Stimulated activated CD8-positive, alpha-beta memory T cell treated with anti-CD3 and anti-CD28 coated beads, Interleukin-12 subunit alpha, Interleukin-12 subunit beta, amount 100 ng/mL, for 4 hours (primary cell): ENCODE results near the gene ADISSP.

Experiments
- DNase-seq: peaks from one replicate; pipeline ENCODE4 v3.0.0-alpha.2; 2020; ENCODE audit warnings: low read depth

Gene ADISSP

DNA sequence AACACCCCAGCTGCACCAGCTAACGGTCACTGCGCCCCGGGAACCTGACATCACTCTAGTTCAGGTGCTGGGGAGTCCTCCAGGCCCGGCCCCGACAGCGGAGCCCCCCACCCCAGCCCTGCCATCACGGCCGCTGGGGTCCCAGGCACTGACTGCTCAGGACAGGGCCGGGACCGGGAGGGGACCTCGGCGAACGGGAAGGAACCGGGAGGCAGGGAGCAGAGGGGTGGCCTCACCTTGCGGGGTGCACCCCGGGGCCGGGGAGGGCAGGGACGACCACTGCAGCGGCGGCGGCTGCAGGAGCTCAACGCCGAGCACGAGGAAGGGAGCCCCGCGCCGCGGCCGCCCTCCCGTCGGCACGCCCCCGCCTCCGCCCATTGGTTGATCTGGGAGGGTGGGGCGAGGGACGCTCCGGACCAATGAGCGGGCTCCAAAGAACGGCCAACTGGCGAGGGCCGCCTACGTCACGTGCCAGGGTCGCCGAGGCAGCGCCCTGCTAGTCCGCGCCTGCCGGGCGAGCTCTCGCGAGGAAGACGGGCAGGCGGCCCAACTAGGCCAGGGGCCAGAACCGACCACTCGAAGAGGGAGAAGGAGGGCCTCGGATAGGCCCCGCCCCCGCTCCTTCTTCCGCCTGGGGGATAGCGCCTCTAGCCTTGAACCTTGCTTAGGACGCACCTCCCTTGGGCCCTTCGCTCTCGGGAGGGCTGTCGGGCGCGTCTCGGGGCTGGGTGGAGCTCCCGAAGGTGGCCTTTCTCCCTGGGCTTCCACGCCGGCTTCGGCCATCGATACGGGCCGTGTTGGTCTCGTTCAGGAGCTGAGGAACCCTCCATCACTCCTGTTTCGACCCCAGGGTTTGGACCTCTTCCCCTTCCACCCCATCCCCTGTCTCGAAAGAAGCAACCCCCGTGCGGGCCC is at the start of gene ADISSP:
Gene ADISSP, minus strand, starts transcription at position 327 of the 915 bp plus-strand sequence. CDS start 7,653 bp downstream, outside the sequence.
- DNase-seq, result peak; percentile 93

DNA sequence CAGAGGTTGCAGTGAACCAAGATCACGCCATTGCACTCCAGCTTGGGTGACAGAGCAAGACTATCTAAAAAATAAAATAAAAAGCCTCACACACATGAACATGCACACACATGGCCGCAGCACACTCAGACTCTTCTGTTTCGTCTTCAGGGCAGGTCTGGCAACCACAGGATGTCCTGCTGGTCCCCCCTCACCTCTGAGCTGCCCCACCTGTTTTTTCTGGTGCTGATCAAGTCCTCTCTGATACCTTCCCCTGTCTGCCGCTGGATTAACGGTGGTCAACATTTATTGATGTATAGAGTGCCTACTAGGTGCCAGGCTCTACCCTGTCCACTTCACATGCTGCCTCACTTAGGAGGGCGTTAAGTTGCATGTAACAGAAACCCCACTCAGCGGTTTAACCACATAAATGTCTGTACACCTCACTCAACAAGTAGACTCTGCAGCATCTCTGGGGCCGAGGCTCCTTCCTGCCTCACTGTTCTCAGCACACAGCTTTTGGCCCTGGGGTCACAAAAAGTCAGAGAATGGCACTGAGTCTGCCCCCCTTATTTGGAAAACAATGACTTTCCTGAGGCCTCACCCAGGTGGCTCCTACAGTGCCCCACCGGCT is 48.3 kb upstream of the ADISSP start:
- DNase-seq, result no peak

DNA sequence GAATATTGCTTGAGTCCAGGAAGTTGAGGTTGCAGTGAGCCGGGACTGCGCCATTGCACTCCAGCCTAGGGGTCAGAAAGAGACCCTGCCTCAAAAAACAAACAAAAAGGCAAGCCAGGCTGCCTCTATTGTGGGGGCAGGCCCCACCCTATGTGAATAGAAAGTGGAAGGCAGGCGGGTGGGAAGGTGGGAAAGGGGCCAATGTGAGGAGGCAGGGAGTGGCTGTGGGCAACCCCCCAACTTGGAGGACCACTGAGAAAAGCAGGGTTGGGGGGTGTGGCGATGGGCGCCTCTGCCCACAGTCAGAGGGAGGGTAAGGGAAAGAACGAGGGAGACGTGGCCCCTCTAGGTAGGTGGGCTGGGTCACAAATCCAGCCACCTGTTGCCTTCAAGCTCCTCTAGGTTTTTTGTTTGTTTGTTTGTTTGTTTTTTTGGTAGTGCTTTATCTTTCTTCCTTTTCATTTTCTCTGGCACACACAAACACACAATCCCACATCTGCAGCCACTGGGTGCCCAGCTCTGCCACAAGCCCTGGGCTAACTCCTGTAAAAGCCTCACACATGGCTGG is 47.5 kb upstream of the ADISSP start:
- no peak for DNase-seq

DNA sequence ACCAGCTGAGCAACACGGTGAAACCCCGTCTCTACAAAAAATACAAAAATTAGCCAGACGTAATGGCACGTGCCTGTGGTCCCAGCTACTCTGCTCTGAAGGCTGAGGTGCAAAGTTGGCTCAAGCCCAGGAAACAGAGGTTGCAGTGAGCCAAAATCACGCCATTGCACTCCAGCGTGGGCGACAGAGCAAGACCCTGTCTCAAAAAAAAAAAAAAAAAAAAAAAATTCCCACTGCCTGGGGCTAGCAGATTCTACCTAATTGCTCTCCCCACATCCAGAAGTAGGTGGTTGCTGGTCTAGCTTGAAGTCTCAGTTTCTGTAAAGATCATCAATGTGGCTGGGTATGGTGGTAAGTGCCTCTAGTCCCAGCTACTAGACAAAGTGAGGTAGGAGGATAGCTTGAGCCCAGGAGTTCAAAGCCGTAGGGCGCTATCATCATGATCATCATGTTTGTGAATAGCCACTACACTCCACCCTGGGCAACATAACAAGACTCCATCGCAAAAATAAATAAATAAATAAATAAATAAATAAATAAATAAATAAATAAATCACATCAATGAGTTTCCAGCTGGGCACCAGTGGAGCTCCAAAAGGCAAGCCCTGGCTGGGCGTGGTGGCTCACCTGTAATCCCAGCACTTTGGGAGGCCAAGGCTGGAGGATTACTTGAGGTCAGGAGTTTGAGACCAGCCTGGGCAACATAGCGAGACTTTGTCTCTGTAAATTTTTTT is 46.5 kb upstream of the ADISSP start:
- DNase-seq, result no peak

DNA sequence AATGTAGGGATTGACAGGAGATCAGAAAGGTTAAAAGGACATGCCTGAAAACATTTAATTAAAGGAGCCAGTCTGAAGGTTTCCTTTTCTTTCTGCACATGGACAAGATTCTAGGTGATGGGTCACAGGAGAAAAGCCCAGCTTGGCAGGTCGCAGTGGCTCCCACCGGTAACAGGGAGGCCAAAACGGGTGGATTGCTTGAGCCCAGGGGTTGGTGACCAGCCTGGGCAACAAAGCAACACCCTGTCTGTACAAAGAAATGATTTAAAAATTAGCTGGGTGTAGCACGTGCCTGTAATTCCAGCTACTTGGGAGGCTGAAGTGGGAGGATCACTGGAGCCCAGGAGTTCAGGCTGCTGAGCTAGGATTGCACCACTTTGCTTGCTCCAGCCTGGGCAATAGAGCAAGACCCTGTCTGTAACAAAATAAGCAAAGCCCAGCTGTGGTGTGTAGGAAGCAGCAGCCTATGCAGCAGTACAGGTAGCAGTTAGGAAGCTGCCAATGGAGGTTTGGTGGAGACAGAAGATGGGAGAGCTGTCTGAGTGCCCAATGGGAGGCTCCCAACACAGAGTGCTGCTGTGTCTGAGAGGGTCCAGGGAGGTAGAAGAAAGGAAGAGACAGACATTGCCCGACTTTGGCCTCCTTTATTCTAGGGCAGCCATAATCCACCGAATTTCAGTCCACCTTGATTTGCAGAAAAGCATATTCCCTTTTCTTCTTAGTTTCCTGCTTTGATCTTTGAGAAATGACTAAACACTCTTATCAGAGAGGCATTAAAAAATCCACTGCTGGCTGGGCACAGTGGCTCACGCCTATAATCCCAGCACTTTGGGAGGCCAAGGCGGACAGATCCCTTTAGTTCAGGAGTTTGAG is 45.7 kb upstream of the ADISSP start:
- DNase-seq, result no peak

DNA sequence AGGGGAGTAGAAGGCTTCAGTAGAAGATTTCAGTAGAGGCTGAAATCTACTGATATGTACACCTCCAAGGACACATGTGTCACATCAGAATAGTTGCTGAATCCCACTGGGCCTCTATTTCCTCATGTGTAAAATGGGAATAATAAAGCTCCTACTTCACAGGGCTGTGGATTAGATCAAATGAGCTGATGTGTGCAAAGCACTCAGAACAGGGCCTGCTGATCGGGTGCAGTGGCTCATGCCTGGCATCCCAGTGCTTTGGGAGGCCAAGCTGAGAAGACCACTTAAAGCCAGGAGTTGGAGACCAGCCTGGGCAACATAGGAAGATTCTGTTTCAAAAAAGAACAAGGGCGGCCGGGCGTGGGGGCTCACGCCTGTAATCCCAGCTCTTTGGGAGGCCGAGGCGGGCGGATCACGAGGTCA is 44.7 kb upstream of the ADISSP start:
- DNase-seq, result no peak

DNA sequence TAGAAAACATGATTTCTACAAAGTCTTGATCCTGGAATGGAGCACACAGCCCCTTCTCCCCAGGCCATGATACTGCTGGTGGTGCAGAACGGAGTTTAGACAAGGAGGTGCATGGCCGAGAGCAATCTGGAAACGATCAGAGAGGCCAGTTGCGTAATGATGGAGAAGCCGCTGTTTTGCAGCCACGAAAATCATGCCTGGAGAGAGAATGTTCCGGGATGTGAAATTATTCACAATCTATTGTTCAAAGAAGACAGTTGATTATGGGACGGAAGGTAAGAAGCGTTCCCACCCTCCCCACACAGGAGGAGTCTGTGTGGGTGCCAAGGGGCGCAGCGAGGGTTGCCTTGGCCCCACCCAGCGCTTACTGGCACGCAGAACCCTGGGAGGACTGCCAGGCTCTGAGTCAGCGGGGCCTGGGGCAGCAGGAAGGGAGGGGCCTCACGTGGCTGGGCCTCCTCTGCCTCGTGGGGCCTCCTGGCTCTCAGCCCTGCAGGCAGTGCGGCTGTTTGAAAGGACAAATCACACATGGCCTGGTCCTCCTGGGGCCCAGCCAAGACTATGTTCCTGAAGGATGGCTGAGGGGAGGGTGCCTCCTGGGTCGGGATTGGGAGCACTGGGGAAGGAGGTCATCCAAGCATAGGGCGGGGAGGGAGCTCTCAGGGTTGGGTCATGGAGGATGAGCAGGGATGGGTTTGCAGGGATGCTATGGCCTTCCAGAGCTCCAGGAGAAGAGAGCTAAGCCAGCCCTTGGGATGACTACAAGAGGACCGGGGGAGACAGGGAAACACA is 44.1 kb upstream of the ADISSP start:
- peak; percentile 86 for DNase-seq

DNA sequence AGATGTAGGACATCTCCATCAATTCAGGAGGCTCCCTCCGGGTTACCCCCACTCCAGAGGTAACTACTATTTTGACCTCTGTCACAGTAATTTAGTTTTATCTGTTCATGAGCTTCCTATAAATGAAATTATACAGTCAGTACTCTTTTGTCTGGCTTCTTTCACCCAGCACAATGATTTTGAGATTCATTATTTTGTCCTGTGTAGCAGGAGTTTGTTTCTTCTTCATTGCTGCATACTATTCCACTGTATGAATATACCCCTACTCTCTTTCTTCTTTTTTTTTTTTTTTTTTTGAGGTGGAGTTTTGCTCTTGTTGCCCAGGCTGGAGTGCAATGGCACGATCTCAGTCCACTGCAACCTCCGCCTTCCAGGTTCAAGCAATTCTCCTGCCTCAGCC is 41.0 kb upstream of the ADISSP start:
- no peak for DNase-seq

DNA sequence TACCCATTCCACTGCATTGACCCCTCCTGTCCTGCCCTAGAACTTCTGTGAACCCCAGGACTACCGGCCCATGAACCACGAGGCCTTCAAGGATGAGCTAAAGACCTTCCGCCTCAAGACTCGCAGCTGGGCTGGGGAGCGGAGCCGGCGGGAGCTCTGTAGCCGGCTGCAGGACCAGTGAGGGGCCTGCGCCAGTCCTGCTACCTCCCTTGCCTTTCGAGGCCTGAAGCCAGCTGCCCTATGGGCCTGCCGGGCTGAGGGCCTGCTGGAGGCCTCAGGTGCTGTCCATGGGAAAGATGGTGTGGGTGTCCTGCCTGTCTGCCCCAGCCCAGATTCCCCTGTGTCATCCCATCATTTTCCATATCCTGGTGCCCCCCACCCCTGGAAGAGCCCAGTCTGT is 37.2 kb upstream of the ADISSP start:
- DNase-seq, result no peak

DNA sequence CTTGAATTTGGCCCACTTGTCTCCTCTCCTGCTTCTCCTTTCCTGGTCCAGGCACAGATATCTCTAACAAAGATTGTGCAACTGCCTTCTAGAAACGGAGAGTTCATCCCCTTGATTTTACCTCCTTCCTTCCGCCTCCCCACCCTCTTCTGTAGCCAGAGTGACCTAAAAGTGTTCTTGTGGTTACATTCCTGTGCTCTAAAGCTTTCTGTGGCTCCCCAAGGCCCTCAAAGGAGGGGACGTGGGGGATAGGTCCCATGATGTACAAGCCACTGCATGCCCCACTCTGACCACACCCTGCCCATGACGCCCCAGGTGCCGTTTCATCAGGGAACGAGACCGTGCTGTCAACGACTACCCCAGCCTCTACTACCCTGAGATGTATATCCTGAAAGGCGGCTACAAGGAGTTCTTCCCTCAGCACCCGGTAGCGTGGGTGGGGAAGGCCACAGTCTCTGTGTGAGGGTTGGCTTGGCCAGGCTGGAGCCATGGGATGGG is 36.8 kb upstream of the ADISSP start:
- no peak for DNase-seq

DNA sequence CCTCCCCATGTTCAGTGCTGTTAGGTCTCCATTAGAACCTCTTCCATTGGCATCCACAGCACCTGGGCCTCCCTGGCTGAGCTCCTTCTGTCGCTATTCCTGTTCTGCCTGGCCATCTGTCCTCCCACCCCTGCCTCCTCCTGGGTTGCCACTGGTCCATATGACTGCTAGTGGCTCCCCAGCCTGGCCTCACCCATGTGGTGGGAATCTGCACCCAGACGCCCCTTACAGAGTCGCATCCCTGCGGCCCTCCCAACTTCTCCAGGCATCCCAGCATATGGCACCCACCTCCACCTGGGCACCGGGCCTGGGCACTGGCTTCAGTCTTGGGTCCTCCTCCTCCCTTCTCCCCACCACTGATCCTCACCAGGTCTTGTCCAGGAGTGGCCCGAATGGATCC is 36.3 kb upstream of the ADISSP start:
- no peak for DNase-seq

DNA sequence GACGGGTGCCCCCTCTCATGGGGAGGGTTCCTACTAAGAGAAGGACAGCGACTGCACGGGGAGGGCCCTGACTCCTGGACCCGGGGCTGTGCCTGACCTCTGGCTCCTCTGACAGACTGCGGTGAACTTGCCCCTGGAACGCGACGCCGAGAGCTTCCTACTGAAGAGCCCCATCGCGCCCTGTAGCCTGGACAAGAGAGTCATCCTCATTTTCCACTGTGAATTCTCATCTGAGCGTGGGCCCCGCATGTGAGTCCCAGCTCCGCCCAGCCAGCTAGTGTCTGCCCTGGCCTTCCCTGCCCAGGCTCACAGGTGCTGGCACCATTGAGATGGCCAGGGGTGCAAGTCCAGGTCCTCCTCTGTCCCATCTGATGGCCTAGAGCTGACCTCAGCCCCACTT is 35.7 kb upstream of the ADISSP start:
- no peak for DNase-seq

DNA sequence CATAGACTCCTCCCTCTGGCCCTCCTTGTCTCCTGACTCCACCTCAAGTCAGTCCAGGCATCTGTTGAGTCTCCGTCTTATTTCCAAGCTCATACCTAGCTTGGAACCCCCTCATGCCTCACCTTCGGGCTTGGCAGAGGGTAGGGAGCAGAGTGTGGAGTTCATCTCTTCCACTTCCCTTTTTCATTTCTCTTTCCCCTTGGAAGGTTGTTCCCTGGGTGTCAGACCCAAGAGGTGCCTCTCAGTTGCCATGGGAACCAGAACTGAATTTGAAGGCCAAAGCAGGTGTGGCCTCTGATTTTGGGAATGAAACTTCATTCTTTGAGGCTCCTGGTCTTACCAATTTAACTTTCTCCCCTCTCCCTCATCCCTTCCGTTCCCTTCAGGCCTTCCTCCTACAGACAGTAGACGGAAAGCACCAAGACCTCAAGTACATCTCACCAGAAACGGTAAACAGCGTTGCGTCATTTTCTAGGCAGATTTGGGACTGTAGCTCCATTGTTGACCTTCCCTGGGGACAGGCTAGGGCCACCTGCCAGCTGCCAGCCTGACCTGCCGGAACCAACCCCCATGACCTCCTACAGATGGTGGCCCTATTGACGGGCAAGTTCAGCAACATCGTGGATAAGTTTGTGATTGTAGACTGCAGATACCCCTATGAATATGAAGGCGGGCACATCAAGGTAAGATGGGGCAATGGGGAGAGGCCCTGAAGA is 35.1 kb upstream of the ADISSP start:
- no peak for DNase-seq

DNA sequence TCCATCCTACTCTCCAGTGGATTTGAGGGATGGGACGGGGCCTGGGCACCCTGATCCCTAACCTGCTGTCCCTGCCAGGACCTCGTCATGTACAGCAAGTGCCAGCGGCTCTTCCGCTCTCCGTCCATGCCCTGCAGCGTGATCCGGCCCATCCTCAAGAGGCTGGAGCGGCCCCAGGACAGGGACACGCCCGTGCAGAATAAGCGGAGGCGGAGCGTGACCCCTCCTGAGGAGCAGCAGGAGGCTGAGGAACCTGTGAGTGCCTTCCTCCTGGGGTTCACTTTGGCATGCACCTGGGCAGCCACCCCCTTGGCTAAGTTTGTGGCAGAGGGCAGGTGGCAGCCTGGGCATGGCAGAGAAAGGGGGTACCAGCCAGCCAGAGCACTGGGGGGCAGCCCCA is 34.3 kb upstream of the ADISSP start:
- DNase-seq, result no peak

DNA sequence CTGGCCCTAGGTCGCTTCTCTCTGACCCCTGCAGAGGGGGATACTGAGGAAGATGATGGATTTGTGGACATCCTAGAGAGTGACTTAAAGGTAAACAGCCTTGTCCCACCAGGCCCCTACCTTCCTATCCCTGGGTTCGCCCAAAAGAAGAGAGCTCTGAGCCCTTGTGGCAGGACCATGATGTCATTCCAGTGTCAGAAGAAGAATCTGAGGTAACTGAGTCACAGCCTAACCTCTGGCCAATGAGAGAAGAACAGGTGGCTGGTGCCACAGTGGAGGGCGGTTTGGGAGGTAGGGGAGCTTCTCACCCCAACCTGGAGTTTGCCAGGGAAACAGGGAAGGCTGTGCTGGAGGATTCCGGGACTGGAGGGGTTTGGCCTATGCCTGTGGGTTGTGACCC is 33.7 kb upstream of the ADISSP start:
- DNase-seq, result no peak

DNA sequence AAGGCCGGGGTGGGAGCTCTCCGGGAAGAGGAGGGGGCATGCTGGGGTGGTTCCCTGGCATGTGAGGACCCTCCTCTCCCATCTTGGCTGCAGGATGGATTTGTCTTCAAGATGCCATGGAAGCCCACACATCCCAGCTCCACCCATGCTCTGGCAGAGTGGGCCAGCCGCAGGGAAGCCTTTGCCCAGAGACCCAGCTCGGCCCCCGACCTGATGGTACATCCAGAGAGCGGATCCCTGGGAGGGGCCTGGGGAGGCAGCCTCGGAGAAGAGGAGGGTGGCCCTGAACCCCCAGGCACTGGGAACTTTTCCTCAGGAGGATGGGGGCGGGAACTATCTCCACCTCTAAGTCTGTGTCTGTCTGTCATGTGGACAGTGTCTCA is 33.3 kb upstream of the ADISSP start:
- DNase-seq, result no peak

DNA sequence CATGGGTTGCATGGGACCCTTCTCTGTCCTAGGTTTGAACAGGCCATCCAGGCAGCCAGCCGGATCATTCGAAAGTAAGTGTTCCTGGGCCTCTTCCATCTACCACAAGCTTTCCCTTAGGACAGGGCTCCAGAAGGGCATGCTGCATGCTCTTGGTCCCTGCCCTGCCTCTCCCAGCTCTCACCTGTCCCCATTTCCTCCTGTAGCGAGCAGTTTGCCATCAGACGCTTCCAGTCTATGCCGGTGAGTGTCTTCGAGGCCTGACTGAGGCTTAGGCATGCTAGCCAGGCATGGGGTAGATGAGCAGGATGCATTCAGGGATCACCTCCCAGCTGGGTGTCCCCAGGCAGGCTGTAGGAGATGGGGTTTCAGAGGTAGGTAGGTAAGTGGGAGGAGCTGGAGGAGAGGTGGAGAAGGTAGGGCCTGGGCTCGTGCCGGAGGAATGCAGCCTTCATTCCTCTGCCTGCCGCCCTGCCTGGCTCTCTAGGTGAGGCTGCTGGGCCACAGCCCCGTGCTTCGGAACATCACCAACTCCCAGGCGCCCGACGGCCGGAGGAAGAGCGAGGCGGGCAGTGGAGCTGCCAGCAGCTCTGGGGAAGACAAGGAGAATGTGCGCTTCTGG is 32.8 kb upstream of the ADISSP start:
- DNase-seq, result no peak

DNA sequence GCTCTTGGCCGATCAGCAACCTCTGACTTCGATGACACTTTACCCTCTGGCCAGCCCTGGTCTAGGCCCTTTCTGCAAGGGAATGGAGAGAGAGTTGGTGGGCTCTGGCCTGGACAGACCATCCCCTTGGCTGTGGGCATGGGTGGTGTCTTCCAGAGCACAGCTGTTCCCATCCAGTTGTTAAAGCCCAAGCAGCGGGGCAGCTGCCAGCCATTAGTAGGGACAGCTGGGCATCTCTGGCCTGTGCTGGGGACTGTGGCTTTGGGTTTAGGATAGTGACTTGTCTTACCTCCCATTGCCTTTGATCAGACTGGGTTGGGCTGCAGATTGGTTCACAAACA is 31.3 kb upstream of the ADISSP start:
- DNase-seq, result no peak

DNA sequence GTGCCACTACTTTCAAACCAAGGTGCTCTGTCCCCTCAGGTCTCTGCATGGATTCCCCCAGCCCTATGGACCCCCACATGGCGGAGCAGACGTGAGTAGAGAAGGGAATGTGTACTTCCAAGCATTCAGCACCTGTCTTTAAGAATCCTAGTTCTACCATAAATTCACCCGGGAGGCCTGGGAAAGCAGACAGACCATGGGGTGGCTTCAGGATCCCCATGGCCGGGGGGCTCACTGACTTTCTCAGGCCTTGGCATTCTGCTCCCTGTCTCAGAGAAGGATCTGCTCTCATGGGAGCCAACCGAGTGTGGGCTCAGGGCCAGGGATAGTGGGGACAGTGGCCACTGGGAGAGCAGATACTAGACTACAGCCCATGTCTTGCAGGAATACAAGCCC is 30.8 kb upstream of the ADISSP start:
- DNase-seq, result no peak
